GF-D8 (cell line): ENCODE measurements around the gene GPX7.

Source experiments
- DNase-seq: peaks from one replicate; lab custom pipeline; 2025; lab: John Stamatoyannopoulos, UW

Gene GPX7

DNA sequence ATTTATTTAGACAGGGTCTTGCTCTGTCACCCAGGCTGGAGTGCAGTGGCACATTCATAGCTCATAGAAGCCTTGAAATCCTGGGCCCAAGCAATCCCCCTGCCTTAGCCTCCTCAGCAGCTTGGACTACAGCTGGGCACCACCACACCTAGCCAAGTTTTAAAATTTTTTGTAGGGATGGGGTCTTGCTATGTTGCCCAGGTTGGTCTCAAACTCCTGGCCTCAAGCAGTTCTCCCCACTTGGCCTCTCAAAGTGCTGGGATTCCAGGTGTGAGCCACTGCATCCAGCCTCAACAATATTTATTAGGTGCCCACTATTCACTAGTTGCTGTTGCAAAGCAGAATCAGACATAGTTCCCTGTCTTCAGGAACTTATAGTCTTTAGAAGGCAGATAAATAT, 14.1 kb upstream of the GPX7 start:
- no peak for DNase-seq

DNA sequence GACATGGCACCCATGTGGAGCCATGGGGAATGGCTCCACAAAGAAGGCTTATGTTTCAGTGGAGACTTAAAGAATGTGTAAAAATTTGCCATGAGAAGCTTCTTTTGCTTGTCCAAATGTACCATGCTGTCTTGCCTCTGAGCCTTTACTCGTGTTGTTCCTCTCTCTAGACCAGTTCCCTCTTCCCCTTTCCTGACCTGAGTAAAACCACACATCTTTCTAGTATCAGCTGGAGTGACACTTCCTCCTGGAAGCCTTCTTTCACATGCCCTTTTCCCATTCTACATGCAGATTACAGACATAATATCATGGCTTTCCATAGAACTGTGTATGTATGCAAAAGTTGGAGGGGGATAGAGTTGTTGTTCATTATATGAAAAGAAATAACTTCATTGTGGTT, 13.6 kb upstream of the GPX7 start:
- peak; percentile 26 for DNase-seq

DNA sequence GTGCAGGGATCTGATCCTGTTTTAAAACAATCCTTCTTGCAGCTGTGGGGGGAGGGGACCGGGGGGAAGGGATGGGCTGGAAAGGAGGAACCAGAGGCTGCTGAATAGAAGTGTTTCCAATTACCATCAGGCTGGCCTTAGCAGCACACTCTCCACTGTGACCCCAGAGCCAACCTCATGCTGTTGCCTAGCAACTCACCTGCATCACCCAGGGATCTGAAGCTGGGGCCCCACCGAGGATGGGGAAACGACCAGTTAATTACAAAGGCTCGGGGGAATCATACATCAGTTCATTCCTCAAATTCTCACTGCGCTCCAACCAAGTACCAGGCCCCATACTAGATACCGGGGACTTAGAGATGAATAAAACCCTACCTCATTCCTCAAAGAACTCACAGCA, 11.9 kb upstream of the GPX7 start:
- no peak for DNase-seq

DNA sequence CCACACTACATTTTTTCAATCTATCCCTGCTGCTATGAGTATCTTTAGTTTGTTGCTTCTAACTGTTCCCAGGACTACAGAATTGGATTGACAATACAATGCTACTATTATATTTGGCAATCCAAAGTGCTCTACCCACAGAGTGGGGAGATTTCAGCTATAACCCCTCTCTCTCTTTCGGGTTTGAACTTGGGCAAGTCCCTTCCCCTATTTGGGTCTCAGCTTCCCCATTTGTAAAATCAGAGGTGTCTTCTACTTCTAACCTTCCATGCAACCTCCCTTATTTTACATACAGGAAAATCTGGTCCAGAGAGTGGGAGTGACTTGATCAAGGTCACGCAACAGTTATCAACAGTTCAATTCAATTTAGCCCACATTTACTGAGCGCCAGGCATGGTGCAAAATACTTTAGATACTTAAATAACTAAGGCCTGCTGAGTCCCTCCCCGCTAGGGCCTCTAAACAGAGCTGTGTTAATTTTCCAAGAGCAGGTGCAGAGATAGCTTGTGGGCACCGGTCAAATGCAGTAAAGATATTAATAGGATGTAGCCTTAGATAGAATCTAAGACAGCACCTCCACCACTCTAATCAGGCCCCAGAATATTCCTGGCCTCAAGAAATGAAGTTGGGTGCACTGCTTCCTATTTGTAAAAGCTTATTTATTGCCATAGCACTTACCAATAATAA, 9.4 kb upstream of the GPX7 start:
- DNase-seq: no peak

DNA sequence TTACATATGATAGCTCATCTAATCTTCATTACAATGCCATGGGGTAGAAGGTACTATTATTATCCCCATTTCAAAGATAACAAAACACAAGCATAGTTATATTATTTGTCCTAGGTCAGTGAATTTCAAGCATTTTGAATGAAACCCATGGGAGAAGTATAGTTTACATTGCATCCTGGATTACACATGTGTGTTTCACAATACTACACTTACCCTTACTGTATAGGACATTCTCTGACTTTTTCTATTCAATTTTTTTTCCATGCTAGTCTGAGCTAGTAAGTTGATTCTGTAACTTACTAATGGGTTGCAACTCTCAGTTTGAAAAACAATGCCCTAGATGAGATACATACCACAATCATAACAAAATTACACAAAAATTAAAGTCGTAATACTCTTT, 8.7 kb upstream of the GPX7 start:
- DNase-seq: no peak

DNA sequence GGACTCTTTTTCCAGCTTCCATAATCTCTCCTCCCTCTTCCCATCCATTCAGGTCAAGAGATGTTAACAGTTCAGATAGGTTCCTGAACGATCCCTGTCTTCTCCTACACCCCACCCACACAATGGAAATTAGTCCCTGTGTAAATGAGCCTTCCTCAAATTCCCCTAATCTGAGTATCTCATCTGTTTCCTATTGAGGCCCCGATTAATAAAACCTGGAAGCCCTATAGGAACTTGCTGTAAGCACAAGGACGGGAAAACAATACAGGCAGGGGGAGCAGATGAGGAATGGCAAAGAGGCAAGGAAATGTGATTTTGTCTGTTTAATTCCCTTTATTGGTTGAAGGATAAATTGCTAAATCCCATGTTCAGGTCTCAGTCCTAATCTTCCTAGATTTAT, 7.1 kb upstream of the GPX7 start:
- DNase-seq: no peak

DNA sequence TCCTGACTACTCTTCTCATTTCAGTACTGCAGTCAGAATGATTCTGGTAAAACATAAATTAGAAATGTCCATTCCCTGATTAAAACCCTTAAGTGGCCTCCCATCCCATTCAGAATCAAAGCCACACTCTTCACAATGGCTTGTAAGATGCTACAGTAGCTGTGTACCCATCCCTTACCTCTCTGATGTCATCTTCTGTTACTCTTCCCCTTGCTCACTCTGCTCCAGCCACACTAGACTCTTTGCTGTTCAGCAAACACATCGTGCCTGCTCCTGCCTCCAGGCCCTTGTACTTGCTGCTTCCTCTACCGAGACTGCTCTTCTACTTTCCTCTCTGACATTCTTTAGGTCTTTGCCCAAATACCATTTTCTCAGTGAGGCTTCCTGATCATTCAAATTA, 4.3 kb upstream of the GPX7 start:
- no peak for DNase-seq

DNA sequence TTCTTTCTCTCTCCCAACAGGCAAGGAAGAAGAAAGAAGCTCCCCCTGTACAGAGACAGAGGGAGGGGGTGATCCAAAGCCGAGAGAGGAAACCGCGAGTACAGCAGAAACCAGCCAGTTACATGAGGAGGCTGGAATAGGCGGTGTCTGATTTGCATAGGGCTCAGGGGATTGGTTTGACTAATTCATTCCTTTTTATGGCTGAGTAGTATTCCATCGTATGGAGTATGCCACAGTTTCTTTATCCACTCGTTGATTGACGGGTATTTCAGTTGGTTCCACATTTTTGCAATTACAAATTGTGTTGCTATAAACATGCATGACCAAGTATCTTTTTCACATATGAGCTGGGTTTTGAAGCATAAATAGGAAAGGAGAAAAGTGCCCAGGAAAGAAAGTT, 3.4 kb upstream of the GPX7 start:
- DNase-seq: no peak

DNA sequence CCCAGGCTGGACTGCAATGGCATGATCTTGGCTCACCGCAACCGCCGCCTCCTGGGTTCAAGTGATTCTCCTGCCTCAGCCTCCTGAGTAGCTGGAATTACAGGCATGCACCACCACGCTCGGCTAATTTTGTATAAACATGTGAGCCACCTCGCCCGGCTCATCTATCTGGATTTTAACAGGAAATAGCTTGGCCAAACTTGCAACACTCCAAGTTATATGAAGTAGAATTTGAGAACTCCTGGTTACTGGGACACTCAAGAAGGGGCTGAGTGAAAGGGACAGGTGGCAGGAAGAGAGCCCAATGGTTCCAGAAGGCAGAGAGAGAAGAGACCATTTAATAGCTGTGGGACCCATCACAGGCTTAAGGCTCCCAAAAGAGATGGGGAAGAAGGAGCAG, 2.9 kb upstream of the GPX7 start:
- DNase-seq: no peak

DNA sequence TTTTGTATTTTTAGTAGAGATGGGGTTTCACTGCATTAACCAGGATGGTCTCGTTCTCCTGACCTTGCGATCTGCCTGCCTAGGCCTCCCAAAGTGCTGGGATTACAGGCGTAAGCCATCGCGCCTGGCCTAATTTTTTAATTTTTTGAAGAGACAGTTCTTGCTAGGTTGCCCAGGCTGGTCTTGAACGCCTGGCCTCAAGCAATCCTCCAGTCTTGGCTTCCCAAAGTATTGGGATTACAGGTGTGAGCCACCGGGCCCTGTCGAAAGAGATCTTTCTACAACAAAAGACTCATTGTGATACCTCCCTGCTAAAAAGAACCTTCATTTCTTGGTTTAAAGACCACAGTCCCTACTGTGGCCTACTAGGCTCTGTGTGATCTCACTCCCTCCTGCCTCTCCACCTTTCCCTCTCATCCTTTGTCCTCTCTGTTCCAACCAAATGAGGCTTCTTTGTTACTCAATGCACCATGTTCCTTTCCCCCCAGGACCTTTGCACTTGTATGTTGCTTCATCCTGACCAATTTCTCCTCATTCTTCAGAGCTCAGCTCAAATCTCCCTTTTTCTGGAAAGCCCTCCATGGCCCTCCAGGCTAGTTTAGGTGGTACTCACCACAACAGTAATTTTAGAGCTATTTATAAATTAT, 1.5 kb upstream of the GPX7 start:
- no peak for DNase-seq

DNA sequence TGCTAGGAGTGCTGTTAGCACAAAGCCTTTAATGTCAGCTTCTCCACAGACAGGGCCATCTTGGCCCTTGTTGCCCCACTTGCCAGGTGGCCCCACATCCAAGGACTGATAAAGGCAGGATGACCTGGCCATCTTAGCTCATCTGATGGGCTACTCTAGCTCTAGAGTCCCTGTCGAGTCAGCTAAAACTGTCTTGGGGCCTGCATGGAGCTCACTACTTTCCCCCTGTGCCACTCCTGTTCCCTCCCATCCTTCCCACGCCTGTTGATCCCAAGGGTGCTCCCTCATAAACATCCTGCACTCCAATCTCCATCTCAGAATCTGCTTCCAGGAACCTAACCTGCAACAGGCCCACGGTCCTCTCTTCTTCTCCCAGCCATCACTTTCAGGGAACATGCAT, 652 bp upstream of the GPX7 start:
- no peak for DNase-seq

DNA sequence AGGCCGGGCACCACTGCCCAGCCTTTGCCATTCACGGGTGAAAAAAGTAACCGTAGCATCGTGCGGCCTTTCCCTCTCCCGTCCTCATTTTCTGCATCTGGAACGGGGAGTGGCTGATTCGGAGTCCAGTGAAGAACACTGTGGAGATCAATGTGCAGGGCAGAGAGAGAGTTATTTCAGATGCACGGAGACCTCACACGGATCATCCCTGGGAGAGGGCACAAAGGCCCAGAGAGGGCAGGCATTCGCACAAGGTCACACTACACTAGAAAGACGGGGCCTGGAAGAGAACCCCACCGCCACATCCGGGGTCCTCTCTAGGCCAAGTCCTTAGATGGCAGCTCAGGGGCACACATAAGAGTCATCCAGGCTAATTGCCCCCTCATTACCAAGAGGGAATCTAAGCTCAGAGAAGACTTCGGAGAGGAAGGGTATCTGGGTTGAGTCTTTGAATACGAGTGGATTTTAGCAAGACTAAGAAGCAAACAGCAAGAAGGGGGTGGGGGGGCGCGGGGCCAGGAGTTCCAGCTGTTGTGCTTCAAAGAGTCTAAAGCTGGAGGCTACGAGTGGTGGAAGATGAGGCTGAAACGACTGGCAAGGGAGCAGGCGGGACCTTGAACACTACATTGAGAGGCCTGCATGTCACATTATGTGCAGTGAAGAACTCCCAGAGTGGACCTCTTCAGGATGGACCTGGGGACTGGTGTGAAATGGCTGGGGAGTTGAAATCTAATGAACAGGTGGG, 857 bp downstream of the GPX7 start:
- no peak for DNase-seq

DNA sequence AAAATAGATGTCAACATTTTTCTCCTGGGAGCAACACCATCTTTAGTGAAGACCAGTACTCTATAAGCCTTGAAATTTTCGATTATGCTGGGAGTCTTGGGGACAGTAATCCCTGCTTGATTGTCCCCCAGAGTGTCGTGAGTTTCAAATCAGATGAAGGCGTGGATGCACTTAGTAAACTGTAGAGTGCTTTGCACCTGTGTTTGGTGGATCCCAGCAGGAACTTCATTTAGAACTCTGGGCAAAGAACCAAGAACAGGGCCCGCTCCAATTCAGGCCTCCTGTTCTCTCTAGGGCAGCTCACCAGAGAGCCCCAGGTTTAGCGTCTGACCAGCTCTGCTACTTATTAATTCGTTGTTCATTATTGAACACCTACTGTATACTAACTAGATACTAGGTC, 1.5 kb downstream of the GPX7 start:
- DNase-seq: no peak

DNA sequence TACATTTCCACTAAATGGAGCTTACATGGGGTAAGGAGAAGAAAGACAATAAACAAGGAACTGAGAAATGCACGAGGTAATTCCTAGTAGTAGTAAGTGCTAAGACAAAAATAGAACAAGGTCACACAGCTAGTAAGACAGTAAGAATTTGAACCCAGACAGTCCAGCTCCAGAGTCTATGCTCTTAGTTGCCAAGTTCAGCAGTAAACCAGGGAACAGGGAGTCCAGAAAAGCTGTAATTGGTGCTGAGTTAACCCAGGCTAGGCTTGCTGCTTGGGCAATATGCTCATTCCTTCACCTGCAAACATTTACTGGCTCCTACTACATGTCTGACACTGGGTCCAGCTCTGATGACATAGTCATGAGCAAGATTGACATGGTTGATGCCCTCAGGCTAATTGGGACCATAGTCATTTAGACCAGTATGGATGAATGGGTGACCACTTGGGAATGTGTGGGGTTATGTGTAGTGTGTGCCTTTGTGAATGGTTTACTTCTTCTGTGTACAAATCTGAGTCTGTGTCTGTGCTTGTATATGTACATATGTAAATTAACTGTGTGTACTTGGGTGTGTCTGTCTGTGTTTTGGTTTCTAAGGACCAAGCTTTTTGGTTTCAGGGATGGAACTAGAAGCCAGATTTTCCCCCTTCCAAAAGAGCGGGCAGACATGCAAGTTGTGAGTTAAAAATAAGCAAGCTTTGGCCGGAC, 2.0 kb downstream of the GPX7 start:
- no peak for DNase-seq

DNA sequence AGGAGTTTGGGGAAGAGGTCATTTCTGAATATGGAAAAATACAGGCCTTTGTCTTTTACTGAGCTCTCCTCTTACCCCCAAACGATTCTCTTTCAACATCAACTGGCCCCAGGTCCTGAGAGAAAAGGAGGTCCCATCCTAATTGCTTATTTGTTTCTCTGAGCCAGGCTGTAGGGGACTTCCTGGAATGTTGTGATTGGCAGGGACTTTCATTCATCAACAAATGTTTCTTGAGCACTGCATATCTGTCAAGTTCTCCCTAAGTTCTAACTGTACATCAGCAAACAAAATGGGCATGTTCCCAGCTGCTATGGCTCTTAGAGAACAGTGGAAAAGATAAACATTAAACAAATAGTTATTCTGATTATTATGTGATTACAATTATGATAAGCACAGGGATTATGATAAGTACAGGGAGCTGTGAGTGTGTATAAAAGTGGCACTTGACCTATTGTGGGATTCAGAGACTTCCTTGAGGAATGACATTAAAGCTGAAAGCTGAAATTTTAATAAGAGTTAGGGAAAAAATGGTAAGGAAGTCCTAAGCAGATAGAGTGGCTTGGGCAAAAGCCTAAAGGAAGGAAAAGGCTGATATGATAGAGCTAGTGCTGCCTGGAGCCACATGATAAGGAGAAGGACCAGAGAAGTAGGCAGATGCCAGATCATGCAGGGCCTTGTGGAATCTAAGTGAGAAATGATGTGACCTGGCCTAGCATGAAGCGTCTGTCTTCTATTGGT, 11.6 kb downstream of the GPX7 start:
- no peak for DNase-seq

DNA sequence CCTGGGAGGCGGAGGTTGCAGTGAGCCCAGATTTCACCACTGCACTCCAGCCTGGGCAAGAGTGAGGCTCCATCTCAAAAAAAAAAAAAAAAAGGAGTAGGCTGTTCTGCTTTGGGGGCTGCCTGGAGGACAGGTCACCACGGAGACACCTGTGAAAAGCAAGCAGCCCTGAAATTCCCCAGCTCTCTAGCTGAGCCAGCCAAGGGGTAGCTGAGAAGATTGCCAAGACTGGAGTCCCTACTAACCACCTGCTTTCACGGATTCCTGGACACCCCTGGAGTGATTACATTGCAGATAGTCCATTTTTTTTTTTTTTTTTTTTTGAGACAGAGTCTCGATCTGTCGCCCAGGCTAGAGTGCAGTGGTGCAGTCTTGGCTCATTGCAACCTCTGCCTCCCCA, 12.5 kb downstream of the GPX7 start:
- DNase-seq: no peak

DNA sequence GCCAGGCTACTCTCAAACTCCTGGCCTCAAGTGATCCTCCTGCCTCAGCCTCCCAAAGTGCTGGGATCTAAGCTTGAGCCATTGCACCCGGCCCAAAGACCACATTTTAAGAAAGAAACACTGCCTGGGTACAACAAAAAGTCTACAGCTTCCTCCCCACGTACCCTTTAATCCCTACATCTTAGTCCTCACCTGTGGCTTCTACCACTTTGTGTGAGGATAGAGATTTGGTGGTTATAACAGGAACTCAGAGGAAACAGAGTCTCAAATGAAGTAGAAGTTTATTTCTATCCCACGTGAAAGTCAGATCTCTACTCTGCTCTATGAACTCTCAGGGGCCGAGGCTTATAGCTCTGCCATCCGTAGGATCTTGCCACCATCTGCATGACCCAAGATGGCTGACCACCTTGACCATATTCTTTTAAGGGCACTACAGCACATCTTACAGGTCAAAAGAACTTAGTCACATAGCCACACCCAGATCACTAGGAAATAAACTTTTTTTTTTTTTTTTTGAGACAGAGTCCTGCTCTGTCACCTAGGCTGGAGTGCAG, 13.4 kb downstream of the GPX7 start:
- DNase-seq: no peak

DNA sequence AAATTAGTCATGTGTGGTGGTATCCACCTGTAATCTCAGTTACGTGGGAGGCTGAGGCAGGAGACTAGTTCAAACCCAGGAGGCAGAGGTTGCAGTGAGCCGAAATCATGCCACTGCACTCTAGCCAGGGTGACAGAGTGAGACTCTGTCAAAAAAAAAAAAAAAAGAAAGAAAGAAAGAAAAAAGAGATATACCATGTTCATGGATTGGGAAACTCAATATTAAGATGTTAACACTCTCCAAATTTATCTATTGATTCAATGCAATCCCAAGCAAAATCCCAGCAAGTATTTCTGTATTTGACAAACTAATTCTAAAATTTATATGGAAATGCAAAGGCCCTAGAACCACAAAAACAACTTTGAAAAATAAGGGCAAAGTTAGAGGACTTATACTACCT, 19.8 kb downstream of the GPX7 start:
- no peak for DNase-seq

DNA sequence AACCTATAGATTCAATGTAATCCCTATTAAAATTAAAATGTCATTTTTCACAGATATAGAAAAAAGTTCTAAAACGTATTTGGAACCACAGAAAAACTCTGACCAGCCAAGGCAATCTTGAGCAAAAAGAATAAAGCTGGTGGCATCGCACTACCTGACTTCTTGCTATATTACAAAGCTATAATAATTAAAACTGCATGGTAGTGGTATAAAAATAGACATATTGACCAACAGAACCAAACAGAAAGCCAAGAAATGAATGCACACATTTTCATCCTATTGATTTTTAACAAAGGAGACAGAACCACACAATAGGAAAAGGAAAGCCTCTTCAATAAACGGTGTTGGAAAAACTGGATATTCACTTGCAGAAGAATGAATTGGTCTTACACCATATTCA, 21.6 kb downstream of the GPX7 start:
- DNase-seq: no peak

DNA sequence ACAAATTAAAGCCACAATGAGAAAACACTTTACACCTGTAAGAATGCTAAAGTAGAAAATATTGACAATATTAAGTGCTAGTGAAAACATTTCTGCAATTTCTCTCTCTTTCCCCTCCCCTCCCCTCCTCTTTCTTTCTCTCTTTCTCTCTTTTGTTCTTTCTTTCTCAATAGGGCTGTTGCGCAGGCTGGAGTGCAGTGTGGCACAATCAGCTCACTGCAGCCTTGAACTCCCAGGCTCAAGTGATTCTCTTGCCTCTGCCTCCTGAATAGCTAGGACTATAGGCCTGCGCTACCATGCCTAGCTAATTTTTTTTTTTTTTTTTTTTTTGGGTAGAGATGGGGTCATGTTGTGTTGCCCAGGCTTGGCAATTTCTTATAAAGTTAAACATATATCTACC, 24.9 kb downstream of the GPX7 start:
- peak; percentile 11 for DNase-seq

DNA sequence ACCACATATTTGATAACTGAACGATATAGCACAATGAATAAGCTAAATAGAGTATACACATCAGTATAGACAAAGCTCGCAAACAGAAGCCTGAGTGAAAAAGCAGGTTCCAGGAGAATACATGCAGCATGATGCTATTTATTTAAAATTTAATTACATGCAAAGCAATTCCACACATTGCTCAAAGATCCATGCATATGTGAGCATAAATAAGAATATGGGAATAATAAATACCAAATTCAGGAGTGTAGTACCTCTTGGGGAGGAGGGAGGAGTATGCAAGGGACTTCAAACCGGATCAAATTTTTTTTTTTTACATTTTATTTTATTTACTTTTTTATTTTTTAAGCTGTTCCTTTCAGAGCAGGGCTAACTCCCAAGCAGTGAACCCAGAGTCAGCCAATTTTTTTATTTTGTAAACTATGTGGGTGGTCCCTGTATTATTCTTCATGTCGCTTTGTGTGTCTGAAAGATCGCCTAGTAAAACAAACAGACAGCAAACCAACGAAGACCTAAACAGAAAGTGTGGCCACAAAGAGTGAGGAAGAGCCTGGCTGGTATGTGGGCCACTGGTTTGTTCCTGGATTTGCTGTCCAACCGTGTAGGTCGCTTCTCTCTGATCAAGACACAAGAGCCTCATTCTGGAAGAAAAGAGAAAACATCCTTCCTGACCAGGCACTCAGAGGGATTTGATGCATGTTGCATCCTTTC, 26.6 kb downstream of the GPX7 start:
- DNase-seq: no peak
